Stimulated activated CD4-positive, alpha-beta T cell treated with anti-CD3 and anti-CD28 coated beads, Interleukin-15, amount 100 ng/mL, for 24 hours (primary cell): ENCODE data around the gene C1orf174.

Experiments
- DNase-seq: peaks from one replicate; pipeline ENCODE4 v3.0.0-alpha.2; 2020

C1orf174 gene

DNA sequence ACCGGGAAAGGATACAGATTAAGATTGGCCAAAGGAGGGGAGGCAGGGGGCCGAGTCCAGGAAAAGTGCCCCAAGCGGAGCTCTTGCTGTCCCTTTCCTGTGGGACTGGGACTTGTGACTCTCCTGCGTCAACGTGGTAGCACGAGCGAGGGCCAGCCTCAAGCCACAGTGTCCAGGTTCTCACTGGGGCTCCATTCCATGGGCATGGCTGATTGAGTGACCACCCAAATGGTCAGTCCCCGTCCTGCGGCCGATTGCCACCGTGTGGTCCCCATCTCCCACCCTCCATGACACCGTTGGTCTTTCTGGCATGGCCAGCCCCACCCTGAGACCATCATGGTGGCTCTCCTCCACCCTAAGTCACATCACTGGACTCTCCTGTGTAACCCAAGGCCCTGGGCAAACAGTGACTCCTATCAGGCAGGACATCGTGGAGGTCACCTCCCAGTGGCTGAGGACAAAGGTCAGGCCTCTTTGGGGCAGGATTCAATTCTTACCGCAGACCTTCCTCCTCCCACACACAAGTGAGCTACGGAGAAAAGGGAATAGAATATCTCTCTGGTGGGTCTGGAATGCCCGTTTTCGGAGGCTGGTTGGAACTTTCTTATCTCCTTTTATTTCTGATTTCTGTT, 8.9 kb upstream of the C1orf174 start:
- DNase-seq, result no peak

DNA sequence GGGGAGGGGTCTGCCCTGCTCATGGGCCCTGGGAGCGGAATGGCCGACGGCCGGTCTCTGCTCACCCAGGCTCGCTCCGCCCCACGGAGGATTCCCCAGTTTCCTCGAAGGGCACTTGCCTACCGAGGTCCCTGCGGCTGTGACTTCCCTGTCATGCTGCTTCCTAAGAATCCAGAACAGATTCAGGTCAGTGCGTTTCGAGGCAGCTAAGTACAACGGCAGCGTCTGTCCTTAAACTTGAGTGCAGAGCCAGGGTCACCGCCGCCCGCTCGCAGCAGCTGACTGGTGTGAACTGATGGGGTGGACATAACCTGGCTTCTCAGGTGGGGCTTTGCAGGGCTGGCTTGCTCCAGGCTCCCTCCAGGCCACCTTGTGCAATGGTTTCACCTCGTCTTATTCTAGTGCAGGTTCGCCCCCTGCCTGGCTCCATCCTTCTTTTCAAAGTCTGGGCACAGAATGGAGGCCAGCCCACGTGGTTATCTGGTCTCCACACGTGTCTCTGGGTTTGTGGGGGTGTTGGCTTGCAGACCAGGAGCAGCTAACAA, 7.6 kb upstream of the C1orf174 start:
- DNase-seq, result no peak

DNA sequence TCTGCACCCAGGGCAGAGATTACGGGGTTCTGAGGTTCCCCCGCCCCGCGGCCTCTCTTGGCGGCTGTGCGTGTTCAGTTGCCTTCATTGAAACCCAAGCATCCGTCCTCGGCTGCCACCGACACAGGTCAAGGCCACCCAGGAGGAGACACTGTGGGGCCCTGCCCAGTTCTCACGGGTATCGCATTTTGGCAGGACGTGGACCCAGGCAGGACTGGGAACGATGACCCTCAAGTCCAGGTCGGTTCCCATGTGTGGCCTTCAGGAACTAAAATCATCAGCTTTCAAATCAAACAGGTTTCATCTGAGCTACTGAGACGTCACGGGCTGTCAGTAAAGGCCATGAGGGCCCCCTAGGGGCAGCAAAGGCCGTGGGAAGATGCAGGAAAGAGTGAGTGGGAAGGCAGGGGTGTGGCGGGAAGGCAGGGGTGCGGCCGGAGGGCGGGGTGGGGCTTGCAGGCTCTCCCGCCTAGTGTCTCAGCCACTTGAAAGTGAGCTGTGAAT, 7.0 kb upstream of the C1orf174 start:
- DNase-seq, result peak; percentile 63

- no peak for DNase-seq
These were observed 6.6 kb upstream of the C1orf174 start for GRCh38 chr1:3906672-3907020.

DNA sequence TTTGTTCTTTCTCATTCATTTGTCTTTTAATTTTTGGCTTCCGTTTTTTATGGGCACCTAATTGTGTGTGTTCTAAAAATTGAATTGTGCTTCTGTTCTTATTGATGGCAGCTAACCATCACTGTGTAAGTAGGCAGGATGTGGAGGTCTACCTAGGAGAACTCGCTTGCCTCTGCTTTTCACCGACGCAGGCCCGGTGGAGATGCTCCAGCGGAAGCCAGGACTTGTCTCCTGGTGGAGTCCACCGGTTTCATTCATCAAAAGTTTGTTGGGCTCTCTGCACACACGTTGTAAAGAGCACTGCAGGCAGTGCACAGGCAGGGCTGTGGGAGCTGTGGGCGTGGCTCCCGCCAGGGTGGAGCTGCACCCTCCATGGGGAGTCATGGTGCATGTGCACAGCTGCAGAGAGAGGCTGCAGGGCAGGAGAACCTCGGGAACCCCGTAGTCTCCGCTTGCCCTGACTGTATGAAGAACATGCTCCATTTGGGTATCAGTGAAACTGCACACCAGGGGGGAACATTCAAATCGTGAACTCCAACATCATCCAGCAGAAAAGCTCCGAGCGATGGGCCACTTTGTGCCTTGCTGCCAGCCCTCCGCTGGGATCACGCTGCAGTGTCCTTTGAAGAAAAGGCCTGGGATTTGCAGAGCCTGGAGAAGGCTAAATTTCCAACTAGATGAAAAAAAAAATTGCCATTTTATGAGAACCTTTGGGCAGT, 6.0 kb upstream of the C1orf174 start:
- no peak for DNase-seq

GRCh38 chr1:3905266-3905952, 5.3 kb upstream of the C1orf174 start:
- DNase-seq, result no peak

GRCh38 chr1:3904843-3905185, 4.7 kb upstream of the C1orf174 start:
- no peak for DNase-seq

GRCh38 chr1:3904006-3904842, 4.2 kb upstream of the C1orf174 start:
- DNase-seq, result no peak

DNA sequence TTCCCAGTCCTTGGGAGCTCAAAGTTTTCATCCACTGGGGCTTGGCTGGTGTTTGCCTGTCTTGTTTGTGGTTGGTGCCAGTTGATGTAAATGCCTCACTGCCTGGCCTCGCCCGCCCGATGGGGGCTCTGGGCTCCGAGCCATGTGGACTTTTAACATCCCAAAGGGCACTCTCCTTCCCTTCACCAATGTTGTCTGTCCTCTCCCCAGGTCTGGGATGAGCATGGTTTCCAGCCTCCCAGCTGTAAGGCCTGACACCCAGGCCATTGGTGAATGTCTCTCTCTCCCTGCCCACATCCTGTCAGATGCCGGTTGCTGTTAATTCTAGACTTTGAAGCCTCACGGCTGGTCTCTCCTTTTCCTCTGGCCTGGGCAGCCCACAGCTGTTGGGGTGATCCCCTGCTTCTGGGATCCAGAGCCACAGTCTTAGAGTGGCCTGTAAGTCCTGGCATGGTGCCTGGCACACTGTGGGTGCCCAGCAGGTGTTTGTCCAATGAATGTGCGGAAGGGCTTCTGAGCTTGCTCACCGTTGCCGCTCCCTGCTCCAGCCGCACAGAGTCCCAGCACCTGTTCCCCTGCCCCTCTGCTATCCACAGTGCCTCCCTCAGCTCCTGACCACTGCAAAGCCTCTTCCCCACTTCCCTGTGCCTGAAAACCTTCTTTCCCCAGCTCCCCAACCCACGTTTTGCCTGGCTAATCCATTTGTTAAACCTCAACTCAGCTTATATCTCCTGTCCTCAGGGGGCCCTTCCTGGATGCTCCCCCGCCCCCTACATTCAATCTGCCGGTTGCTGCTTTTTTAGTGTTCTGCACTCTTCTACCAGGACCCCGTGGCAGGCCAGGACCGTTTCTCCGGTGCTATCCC, 3.3 kb upstream of the C1orf174 start:
- no peak for DNase-seq

DNA sequence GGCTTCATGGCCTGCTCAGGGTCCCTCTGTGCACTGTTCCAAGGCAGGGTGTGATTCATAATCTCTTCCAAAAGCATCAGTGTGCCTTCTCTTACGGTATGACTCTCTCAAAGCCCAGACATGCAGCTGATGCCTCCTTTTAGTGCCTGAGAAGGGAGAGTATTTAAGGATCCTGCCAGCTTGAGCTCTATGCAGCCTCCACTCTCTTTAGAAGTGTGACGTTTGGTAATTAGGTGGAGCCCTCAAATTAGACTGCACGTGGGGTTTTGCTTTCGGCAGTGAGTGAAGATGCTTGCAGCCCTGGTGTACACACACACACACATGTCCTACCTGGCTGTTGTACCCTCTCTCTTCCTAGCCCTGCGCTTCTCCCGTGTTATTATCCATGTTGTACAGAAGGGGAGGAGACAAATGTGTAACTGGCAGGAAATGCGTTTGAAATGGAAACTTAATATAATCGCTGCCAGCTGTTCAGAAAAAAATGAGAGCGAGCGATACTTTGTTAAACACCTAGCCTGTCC, 2.6 kb upstream of the C1orf174 start:
- DNase-seq, result peak; percentile 35

GRCh38 chr1:3902111-3902511, 2.0 kb upstream of the C1orf174 start:
- DNase-seq, result peak; percentile 40

- DNase-seq, result peak; percentile 93
These were observed 977 bp upstream of the C1orf174 start for GRCh38 chr1:3900969-3901529.

GRCh38 chr1:3899754-3900149, 320 bp downstream of the C1orf174 start:
- peak; percentile 48 for DNase-seq

DNA sequence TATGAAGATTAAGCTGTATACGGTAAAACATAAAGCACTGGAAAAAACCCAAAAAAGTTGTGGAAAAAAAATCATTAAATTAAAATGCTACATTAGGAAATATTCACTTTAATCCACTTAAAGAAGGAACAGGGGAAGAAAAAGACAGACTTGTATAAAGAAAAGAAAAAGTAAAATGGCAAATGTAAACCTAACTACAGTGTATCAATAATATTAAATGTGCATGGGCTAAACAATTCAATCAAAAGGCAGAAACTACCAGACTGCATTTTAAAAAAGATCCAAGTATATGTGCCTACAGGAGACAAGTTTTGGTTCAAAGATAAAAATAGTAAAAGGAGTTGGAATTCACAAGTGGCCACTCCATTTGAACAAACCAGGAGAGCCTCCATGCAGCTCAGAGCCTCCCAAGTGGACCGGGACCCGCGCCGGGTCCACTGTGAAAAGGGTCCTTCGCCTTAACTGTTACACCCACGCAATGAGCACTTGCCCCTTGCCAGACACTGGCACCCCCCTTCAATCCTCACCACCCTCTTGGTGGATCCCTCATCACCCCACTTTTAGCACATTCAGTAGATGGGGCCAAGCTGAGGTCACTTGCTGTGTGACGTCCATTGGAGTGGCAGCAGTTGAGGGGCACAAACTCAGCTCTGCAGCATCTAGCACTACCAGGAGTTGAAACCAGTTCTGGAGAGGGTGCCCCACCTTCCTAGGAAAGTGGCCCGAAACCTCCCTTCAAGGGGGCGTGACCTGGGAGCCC, 898 bp downstream of the C1orf174 start:
- no peak for DNase-seq

- DNase-seq, result no peak
These were observed 1.7 kb downstream of the C1orf174 start for GRCh38 chr1:3898475-3898735.

DNA sequence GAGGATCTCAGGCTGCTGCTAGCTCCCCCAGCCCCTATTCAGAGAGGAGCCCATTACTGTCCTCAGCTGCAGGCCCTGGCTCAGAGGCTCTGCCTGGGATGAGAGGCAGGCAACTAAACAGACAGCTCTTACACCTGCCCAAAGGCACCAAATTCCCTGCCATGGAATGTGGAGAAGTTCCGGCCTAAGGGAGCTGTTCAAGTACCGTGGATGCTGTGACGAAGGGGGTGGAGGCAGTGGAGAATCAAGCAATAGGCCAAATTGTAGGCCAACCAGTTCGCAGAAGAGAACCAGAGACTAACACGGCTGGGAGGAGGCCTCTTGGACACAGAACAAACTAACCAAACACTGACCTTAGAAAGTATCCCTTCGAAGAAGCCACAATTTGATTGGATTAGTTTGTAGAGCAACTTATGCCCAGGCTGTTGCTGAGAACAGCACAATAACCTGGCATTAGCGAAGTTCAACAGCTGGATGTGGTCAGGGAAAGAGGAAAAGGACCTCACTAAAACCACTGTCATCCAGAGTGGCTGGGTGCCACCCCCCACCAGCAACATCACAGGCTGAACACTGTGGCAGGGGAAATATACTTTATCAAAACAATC, 3.6 kb downstream of the C1orf174 start:
- no peak for DNase-seq

- no peak for DNase-seq
These were observed 4.1 kb downstream of the C1orf174 start for GRCh38 chr1:3895951-3896325.

DNA sequence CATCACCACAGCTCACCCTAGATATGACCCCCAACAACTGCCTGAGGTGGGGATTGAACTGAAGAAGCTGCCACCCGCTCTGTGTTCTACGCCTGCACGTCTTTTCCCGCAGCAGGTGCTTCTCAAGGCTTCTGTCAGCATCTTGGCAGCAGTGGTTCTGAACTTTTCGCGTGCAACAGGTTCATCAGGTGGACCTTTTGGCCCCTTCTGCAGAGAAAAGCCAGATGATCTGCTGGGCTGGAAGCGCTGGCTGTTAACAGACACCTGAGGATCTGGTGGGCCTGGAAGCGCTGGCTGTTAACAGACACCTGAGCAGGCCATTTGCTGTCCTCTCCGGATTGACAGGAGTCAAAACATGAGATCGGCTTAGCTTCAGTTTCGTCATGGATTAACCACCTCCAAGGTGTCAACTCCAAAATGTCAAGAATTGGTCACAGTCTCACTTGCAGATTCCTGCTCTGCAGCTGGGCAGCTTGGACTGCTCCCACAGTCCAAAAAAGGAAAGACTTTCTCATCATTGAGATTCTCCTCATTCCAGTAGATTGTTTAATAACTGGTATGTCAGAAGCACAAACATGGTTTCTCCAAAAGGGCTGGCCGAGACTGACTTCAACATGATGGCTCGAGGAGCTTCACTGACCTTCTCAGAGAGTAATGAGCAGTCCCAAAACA, 4.7 kb downstream of the C1orf174 start:
- DNase-seq, result no peak

DNA sequence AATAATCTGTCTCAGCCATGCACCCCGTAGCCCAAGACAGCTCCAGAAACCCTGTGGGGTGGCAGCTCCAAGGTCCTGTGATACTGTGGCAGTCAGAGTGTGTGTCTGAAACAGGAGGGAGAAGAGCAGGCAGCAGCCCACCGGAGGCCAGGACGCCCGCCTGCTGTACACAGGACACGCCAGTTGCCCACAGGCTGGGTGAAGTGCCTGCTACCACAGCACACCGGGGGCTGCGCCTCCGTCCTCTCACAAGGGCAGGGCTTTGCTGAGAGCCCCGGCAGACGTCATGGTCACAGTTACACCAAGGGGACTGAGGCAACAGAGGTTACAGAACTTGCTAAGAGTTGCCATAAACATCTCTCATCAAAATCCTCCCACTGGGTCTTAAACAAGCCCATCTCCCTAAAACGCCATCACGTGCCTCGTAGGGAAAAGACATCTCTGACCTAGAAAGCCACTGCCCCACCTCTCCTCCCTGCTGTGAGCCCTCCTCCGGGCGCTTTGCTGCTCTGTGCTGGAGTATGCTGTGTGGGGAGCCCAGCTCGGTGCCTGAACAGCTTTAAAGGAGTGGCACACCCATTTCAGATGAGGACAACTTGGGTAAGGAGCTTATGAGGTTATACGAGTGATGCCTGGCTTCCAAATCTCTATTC, 5.3 kb downstream of the C1orf174 start:
- no peak for DNase-seq
